Astrocyte of the cerebellum (primary cell): ENCODE measurements around the gene TSPEAR.

ENCODE experiments used
- DNase-seq: peaks from one replicate; pipeline ENCODE4 v3.0.0-alpha.2; 2011; ENCODE audit warnings: low read depth
- H3K4me3 ChIP-seq: 2 replicates; pipeline ENCODE4 v1.5.1; 2011; ENCODE audit warnings: mild to moderate bottlenecking, low read depth, low read length, moderate library complexity
- in situ Hi-C: cut with HindIII; loops from 2 replicates; pipeline ENCODE4 v1.10.0; 2017; ENCODE audit warnings: low sequenced_read_pairs
- TF ChIP-seq, protein P1 (sequence below): IDR thresholded peaks from 2 replicates; pipeline ENCODE4 v1.5.1; 2012; ENCODE audit warnings: low read length, low read depth, moderate library complexity, mild to moderate bottlenecking; ENCODE audit errors: missing control alignments

Gene TSPEAR

DNA sequence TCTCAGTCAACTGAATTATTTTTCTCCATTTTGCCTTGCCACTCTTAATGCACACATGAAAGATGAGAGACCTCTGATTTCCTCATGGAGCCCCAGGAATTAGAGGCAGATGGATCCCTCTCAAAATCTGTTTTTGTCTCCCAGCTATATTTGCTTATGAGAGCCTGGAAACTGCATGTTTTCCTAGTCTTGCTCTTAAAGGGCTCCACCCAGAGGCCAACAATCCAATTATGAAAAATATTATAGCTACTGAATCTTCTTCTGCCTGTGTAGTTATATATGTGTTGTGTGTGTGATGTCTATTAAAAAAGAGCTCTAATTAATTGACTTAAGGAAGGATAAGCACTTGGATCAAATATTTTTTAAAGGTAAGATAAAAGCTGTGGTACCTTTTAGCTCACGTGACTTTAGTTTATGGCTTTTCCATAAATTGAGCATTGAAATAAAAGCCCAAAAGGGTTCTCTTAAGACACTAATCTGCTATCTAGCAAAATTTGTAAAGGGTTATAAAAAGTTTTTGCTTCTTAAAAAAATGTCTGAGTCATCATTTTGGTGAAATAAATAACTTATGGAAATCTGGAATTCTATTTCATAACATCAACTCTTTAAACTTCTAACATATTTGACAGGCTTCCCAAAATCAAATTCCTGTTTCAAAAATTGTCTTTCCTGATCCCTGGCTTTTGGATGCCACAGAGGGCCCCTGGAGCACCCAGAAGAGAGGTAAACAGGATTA lies 31.2 kb upstream of the TSPEAR start:
- DNase-seq: no peak
- no peak overlapping the region for H3K4me3 ChIP-seq
- in situ Hi-C loops: no loop called here
- TF ChIP-seq, protein P1, sequence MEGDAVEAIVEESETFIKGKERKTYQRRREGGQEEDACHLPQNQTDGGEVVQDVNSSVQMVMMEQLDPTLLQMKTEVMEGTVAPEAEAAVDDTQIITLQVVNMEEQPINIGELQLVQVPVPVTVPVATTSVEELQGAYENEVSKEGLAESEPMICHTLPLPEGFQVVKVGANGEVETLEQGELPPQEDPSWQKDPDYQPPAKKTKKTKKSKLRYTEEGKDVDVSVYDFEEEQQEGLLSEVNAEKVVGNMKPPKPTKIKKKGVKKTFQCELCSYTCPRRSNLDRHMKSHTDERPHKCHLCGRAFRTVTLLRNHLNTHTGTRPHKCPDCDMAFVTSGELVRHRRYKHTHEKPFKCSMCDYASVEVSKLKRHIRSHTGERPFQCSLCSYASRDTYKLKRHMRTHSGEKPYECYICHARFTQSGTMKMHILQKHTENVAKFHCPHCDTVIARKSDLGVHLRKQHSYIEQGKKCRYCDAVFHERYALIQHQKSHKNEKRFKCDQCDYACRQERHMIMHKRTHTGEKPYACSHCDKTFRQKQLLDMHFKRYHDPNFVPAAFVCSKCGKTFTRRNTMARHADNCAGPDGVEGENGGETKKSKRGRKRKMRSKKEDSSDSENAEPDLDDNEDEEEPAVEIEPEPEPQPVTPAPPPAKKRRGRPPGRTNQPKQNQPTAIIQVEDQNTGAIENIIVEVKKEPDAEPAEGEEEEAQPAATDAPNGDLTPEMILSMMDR: peak; percentile 23

GRCh38 chr21:44741921-44742320 lies 30.5 kb upstream of the TSPEAR start:
- H3K4me3 ChIP-seq: no peak overlapping the region
- no peak for DNase-seq
- TF ChIP-seq, protein P1: no peak
- in situ Hi-C loops: no loop called here

GRCh38 chr21:44740742-44741141 lies 29.4 kb upstream of the TSPEAR start:
- TF ChIP-seq, protein P1: no peak

DNA sequence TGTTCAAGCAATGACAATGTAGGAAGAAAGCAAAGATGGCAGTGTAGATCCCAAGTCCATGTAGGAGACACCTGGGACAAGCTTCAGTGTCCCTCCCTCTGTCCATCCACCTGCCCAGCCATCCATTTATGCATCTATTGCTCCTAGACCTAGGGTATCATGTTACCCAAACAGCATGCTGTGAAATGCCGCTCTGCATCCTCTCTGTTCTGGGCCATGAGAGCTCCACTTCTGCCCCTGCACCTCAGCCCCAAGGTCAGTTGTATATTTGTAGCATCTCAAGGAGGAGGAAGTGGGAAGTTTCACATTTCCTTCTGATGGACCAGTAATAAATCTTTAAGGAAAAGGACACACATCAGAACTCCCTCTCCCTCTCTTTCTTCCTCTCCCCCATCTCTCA lies 27.9 kb upstream of the TSPEAR start:
- DNase-seq: no peak
- in situ Hi-C loops: no loop called here
- no peak overlapping the region for H3K4me3 ChIP-seq
- TF ChIP-seq, protein P1: no peak

More at GRCh38 chr21:44740742-44741141, 29.4 kb upstream of the TSPEAR start:
- no peak overlapping the region for H3K4me3 ChIP-seq
- DNase-seq: no peak
- in situ Hi-C loops: no loop called here

DNA sequence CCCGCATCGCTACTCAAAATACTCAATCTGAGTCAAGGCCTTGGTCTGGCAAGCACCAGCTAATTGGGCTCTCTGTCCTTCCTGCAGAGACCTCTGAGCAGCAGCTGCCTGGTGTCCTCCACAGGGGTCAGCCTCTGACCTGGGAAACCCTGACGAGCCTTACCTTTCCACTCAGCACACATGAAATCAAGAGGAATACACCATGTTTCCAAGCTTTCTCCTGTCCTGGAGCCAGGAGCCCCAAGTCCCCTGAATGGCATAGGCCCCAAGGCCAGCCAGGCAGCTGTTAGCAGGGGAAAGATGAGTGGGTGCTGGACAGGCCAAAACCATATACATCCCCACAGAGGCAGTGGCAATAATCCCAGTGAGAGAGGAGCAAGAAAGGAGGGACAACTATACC lies 27.2 kb upstream of the TSPEAR start:
- no peak for DNase-seq
- H3K4me3 ChIP-seq: no peak overlapping the region
- TF ChIP-seq, protein P1: no peak
- in situ Hi-C loops: no loop called here

GRCh38 chr21:44737706-44738354 lies 26.5 kb upstream of the TSPEAR start:
- in situ Hi-C loops: no loop called here
- TF ChIP-seq, protein P1: no peak
- DNase-seq: no peak
- no peak overlapping the region for H3K4me3 ChIP-seq
